ENCODE data around the gene PSMB7. TPM values are rescaled to one million over a fixed set of nuclear protein-coding genes. Genes with fewer than 3 reads are reported as not detected.
A peak's percentile ranks its signal among the peaks of the same experiment; 100 is the strongest.

Gene PSMB7
- total and polyA plus RNA-seq, 8 donors: 39.0 to 99.9 (median 65.5) TPM

GRCh38 chr9:124308606-124309491, 106.4 kb downstream of the PSMB7 start:
- ATAC-seq: peak in 1 of 4 donors; percentile 13
- no peak for FAIRE-seq
- DNase-seq: no peak

GRCh38 chr9:124307379-124308030, 107.7 kb downstream of the PSMB7 start:
- ATAC-seq (no peak), FAIRE-seq (no peak), DNase-seq (no peak)
- peaks cover 0 to 14% (median 6%) of the 10 kb centered on the region in 3 donors for H3K36me3 ChIP-seq
- H3K27me3 ChIP-seq: no peaks in the 10 kb centered on the region
- no peak for TF ChIP-seq CTCF (IDR thresholded peaks at IDR 0.05)
- 93 to 94% methylated on average over 22 to 24 of the region's 24 CpGs for WGBS, 2 donors
- no peaks in the 10 kb centered on the region for H3K4me1 ChIP-seq
- no peak overlapping the region for H3K4me3 ChIP-seq
- intact Hi-C loops (cut with DNase I): no loop called here
- H3K9me3 ChIP-seq: no peaks in the 10 kb centered on the region
- H3K27ac ChIP-seq: no peak overlapping the region

More at GRCh38 chr9:124308606-124309491, 106.4 kb downstream of the PSMB7 start:
- 94 to 95% methylated on average over 21 of the region's 21 CpGs for WGBS, 2 donors
- TF ChIP-seq CTCF (IDR thresholded peaks at IDR 0.05): no peak
- Histone ChIP-seq H3K4me3 (no peak overlapping the region), H3K9me3 (no peaks in the 10 kb centered on the region), H3K4me1 (no peaks in the 10 kb centered on the region), H3K27me3 (no peaks in the 10 kb centered on the region), H3K27ac (no peak overlapping the region), H3K36me3 (peaks cover 0 to 9% (median under 1%) of the 10 kb centered on the region in 3 donors)
- intact Hi-C loops (cut with DNase I): no loop called here

GRCh38 chr9:124306098-124306735, 109.0 kb downstream of the PSMB7 start:
- DNase-seq (no peak), FAIRE-seq (no peak), ATAC-seq (peak in 1 of 4 donors; percentile 7)
- Histone ChIP-seq H3K27me3 (no peaks in the 10 kb centered on the region), H3K4me1 (no peaks in the 10 kb centered on the region), H3K9me3 (no peaks in the 10 kb centered on the region), H3K4me3 (no peak overlapping the region), H3K36me3 (peaks cover 0 to 21% (median 6%) of the 10 kb centered on the region in 3 donors), H3K27ac (no peak overlapping the region)
- no peak for TF ChIP-seq CTCF (IDR thresholded peaks at IDR 0.05)
- 85 to 87% methylated on average over 13 of the region's 13 CpGs for WGBS, 2 donors
- intact Hi-C loops (cut with DNase I): no loop called here

GRCh38 chr9:124304285-124304684, 111.0 kb downstream of the PSMB7 start:
- DNase-seq (no peak), ATAC-seq (no peak), FAIRE-seq (no peak)
- WGBS, 2 donors: 93 to 94% methylated on average over 8 of the region's 8 CpGs
- H3K36me3 ChIP-seq: peaks cover 0 to 21% (median 6%) of the 10 kb centered on the region in 3 donors
- H3K9me3 ChIP-seq: no peaks in the 10 kb centered on the region
- H3K27ac ChIP-seq: no peak overlapping the region
- no peak for TF ChIP-seq CTCF (IDR thresholded peaks at IDR 0.05)
- intact Hi-C loops (cut with DNase I): no loop called here
- H3K4me3 ChIP-seq: no peak overlapping the region
- H3K4me1 ChIP-seq: no peaks in the 10 kb centered on the region
- no peaks in the 10 kb centered on the region for H3K27me3 ChIP-seq

Data from pancreas (tissue), 10 donors.